HG03060 (cell line): ENCODE measurements around the gene DCAF11.

Experiments used
- ATAC-seq: cut with Tn5 transposase; IDR thresholded peaks from one replicate; pipeline ENCODE4 v1.9.1; 2021; ENCODE audit warnings: low read depth, moderate number of reproducible peaks; ENCODE audit not compliant: unreplicated experiment

The DCAF11 gene

GRCh38 chr14:24116128-24116814 is 1.7 kb downstream of the DCAF11 start:
- no peak for ATAC-seq

DNA sequence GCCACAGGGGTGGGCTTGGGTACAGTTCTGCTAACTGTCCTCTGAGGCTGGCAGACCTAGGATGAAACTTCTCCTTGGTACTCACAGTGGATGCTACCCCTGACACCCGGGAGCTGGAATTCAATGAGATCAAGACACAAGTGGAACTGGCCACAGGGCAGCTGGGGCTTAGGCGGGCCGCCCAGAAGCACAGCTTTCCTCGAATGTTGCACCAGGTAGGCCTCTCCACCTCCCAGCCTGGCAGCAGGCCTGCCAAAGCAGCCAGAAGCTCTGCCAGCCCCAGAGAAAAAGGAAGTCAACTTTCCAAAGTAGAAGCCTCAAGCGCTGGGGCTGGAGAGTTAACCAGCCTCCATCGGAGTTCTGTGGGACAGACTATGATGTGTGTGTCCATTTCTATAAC is 2.6 kb downstream of the DCAF11 start:
- no peak for ATAC-seq

DNA sequence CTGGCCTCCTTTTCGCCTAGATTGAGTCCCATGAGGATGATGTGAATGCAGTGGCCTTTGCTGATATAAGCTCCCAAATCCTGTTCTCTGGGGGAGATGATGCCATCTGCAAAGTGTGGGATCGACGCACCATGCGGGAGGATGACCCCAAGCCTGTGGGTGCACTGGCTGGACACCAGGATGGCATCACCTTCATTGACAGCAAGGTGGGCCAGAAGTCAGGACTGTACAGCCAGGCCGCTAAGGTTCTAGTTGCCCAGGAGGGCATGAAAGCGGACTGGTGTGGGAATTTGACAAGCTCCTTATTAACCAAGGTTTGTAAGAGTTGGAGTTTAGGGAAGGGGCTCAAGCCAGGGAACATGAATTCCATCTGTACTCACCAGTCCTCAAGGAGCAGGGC is 5.1 kb downstream of the DCAF11 start:
- no peak for ATAC-seq

DNA sequence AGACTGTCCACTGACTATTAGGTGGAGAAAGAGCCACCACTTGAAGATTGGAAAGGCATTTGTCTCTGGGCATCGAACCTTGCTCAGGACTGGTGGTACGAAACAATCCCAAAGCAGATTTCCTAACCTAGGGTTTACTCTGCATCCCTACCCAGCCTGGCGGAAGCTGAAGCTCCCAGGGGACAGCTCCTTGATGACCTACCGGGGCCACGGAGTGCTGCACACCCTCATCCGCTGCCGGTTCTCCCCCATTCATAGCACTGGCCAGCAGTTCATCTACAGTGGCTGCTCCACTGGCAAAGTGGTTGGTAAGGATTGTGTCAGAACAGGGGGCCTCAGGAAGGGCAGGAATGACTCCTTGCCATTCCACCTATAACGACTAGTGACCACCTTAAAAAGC is 6.6 kb downstream of the DCAF11 start:
- no peak for ATAC-seq

DNA sequence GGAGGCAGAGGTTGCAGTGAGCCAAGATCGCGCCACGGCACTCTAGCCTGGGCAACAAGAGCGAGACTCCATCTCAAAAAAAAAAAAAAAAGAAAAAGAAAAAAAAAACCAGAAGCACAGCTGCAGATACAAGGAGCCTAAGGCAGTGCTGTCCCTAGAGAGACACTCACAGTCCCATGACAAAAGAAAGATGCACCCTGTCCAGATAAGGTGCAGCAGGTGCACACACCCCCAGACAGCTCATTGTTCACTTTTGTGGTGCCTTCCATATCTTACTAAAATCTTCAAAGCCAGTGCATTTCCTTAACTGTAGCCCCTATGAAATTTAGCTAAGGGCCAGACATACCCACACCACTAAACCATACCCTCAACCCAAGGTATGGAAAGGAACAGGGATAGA is 7.8 kb downstream of the DCAF11 start:
- ATAC-seq: no peak

- ATAC-seq: no peak
Observed at GRCh38 chr14:24122898-24123297, 8.3 kb downstream of the DCAF11 start.

DNA sequence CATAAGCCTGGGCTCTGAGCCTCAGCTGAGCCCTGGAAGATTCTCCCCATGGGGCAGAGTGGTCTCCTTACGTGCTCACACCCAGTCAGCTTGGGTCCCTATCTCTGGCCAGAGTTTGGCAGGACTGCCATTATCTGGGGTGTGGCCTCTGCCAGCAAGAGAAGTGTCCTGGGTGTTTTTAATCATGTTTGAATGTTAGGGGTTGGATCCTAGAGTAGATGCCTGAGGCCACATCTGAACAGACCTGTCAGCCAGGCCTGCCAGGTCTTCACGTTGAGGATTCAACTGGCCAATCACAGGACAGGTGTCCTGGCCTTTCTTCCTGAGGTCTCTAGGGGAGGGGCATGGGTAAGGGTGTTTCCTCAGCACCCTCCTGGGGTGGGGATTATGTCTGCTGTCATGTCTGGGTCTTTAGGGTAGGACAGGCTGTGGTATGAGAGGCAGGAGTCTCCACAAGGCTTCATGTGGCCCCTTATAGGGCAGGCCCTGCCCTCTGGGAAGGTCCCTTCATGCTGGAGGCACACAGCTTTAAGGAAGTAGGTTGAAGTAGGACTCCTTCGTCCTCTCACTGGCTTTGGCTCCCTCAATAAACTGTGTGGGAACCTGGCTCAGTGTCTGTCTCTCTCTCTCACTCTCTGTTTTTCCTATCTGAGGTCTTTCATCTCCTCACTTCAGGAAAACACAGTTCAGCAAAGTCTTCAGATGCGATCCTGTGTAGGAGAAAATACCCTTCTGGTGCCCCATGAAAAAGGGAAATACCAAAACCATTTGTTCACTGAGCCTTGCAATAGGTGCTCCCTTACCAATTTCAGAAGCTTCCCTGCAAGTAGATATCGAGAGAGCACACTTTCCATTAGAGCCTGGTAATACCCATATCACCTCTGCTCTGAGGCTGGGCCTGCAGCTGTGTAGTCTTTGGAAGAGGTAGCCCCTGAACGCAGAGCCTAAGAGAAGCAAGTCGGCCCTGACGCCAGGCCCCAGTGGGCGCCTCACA is 9.1 kb downstream of the DCAF11 start:
- ATAC-seq: no peak

DNA sequence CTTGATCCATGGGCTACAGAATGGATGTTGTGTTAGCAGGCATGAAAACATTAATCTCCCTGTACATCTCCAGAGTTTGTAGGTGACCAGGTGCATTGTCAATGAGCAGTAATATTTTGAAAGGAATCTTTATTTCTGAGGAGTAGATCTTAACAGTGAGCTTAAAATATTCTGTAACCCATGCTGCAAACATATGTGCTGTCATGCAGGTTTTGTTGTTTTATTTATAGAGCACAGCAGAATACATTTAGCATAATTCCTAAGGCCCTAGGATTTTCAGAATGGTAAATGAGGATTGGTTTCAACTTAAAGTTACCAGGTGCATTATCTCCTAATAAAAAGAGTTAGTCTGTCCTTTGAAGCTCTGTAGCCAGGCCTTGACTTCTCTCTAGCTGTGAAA is 12.4 kb downstream of the DCAF11 start:
- no peak for ATAC-seq

DNA sequence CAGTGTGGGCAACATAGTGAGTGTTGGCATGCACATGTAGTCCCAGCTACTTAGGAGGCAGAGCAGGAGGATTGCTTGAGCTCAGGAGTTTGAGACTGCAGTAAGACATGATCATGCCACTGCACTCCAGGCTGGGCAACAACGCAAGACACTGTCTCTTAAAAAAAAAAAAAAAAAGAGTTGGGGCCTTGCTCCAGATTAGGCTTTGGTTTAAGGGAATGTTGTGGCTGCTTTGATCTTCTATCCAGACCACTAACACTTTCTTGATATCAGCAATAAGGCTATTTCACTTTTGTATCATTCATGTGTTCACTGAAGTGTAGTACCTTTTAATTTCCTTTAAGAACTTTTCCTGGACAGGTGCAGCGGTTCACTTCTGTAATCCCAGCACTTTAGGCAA is 13.1 kb downstream of the DCAF11 start:
- no peak for ATAC-seq

- ATAC-seq: no peak
Observed at GRCh38 chr14:24129410-24129998, 14.9 kb downstream of the DCAF11 start.

GRCh38 chr14:24130380-24130716 is 15.8 kb downstream of the DCAF11 start, which contains the start of gene FITM1:
Gene FITM1, plus strand, starts transcription at chr14:24130659. Its CDS starts 905 bp downstream, at chr14:24131564.
- ATAC-seq: no peak

GRCh38 chr14:24130717-24131548 is 16.4 kb downstream of the DCAF11 start:
- no peak for ATAC-seq

- ATAC-seq: no peak
Observed at GRCh38 chr14:24131549-24131966, 17.0 kb downstream of the DCAF11 start.

GRCh38 chr14:24132061-24132685 is 17.6 kb downstream of the DCAF11 start:
- ATAC-seq: no peak

- ATAC-seq: no peak
Observed at GRCh38 chr14:24132976-24133375, 18.4 kb downstream of the DCAF11 start.

DNA sequence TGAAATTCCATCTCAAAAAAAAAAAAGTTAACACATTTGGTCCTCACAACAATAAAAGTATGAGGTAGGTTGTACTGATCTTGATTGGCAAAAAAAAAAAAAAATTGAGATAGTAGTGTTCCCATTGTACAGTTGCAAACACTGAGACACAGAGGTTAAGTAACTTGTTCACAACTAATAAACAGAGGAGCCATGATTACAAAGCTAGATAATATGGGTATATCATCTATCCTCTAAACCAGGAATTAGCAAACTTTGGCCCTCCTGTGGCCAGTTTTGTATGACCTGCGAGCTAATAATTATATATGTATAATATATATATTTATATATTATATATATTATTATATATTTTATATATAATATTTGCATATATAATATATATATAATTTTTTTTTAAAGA is 19.2 kb downstream of the DCAF11 start:
- ATAC-seq: no peak

GRCh38 chr14:24135584-24135833 is 20.9 kb downstream of the DCAF11 start:
- ATAC-seq: peak; percentile 7

GRCh38 chr14:24135834-24136683 is 21.5 kb downstream of the DCAF11 start, which contains the start of gene PSME1:
Gene PSME1, plus strand, starts transcription at chr14:24136194. Its CDS starts 69 bp downstream, at chr14:24136263.
- peak; percentile 56 for ATAC-seq
